ENCODE results near the gene DOCK9.

DNA sequence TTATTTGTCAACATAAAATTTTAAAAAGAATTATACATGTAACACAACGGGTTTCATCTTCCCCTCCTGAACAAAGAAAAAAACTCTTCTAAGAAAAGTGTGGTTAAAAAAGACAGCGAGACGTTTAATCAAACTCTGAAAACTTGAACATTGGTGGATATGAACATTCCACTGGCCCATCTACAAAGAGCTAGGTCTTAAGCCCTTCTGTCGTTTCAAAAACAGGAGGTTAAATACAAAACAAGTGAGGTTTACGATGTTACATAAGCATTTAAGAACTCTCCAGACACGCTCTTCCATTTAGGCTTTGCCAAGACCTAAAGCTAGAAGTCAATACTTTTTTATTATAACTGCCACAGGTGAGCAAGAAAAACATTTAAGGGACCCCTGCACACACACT, 9.4 kb upstream of the DOCK9 start:
- TF ChIP-seq, protein P1, sequence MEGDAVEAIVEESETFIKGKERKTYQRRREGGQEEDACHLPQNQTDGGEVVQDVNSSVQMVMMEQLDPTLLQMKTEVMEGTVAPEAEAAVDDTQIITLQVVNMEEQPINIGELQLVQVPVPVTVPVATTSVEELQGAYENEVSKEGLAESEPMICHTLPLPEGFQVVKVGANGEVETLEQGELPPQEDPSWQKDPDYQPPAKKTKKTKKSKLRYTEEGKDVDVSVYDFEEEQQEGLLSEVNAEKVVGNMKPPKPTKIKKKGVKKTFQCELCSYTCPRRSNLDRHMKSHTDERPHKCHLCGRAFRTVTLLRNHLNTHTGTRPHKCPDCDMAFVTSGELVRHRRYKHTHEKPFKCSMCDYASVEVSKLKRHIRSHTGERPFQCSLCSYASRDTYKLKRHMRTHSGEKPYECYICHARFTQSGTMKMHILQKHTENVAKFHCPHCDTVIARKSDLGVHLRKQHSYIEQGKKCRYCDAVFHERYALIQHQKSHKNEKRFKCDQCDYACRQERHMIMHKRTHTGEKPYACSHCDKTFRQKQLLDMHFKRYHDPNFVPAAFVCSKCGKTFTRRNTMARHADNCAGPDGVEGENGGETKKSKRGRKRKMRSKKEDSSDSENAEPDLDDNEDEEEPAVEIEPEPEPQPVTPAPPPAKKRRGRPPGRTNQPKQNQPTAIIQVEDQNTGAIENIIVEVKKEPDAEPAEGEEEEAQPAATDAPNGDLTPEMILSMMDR (IDR thresholded peaks at IDR 0.05): no peak
- TF ChIP-seq POLR2A (IDR thresholded peaks at IDR 0.05; ENCODE audit: low read depth) (no peak), POLR2AphosphoS5 (IDR thresholded peaks at IDR 0.05) (no peak)

All from esophagus muscularis mucosa (tissue), 3 donors.